ENCODE results near the gene NPTX1. TPM values are rescaled to one million over a fixed set of nuclear protein-coding genes. Genes with fewer than 3 reads are reported as not detected.

Gene NPTX1
- total and polyA plus RNA-seq, 2 experiments from 2014 or later: 3.4 to 20.5 TPM

- Histone ChIP-seq H3K9me2 (ENCODE audit: insufficient read depth) (no peaks in the 10 kb centered on the region), H3K27me3 (ENCODE audit: insufficient read depth) (no peaks in the 10 kb centered on the region), H2AFZ (no peak overlapping the region), H3K4me2 (no peak overlapping the region), H3K36me3 (ENCODE audit: insufficient read depth) (no peaks in the 10 kb centered on the region), H3K4me3 (no peak overlapping the region), H3F3A (replicated peaks; ENCODE audit: low read depth) (no peaks in the 10 kb centered on the region), H3K4me1 (ENCODE audit: insufficient read depth) (no peaks in the 10 kb centered on the region), H4K20me1 (replicated peaks; ENCODE audit: insufficient read depth) (no peaks in the 10 kb centered on the region), H3K79me2 (replicated peaks; ENCODE audit: insufficient read depth) (no peaks in the 10 kb centered on the region), H3K27ac (ENCODE audit: low read depth) (no peak overlapping the region)
- TF ChIP-seq EZH2 (IDR thresholded peaks at IDR 0.05; ENCODE audit: low read depth, unreplicated experiment) (no peak), EZH2phosphoT487 (IDR thresholded peaks at IDR 0.05; ENCODE audit: unreplicated experiment) (no peak), CREB1 (CRISPR knock-in tag; IDR thresholded peaks at IDR 0.05; ENCODE audit: low read depth) (no peak), ZNF331 (CRISPR knock-in tag; IDR thresholded peaks at IDR 0.05; ENCODE audit: low read depth) (no peak), CTCF (conservative IDR thresholded peaks at IDR 0.05; ENCODE audit: low read depth in 2 of 2) (no peak), JUNB (IDR thresholded peaks at IDR 0.05; ENCODE audit: unreplicated experiment) (no peak), POLR2AphosphoS5 (IDR thresholded peaks at IDR 0.05; ENCODE audit: low read depth) (no peak), STAT1 (IDR thresholded peaks at IDR 0.05; ENCODE audit: unreplicated experiment) (no peak), ZNF462 (CRISPR knock-in tag; IDR thresholded peaks at IDR 0.05) (no peak), NANOG (IDR thresholded peaks at IDR 0.05; ENCODE audit: borderline replicate concordance) (no peak)
- Mint-ChIP-seq H3K4me1 (peaks cover 4% of the 10 kb centered on the region; the same call in 2 of the 3 replicates), H3K27me3 (ENCODE audit: insufficient read depth, low read depth, poor library complexity) (peaks cover 8% of the 10 kb centered on the region), H3K4me3 (no peak overlapping the region), H3K36me3 (ENCODE audit: low read depth) (no peaks in the 10 kb centered on the region; the same call in 2 of the 3 replicates), H3K9me3 (no peaks in the 10 kb centered on the region), H3K27ac (no peak overlapping the region)
- DNase-seq (ENCODE audit: low spot score) (no peak), ATAC-seq (no peak)
Observed at GRCh38 chr17:80428363-80428762, 48.0 kb downstream of the NPTX1 start.
